C4-2B (cell line): ENCODE data around the gene FANK1.

Source experiments
- H3K27ac ChIP-seq: fragments of 450-650 bp; 2 replicates; pipeline ENCODE4 v1.5.1; 2017
- ZFX ChIP-seq: fragments of 450-650 bp; IDR thresholded peaks from 2 replicates; pipeline ENCODE4 v1.6.1; 2017
- TF ChIP-seq, protein P1 (sequence below): fragments of 450-650 bp; conservative IDR thresholded peaks from 2 replicates; pipeline ENCODE4 v1.5.1; 2017; ENCODE audit warnings: mild to moderate bottlenecking

FANK1 gene

DNA sequence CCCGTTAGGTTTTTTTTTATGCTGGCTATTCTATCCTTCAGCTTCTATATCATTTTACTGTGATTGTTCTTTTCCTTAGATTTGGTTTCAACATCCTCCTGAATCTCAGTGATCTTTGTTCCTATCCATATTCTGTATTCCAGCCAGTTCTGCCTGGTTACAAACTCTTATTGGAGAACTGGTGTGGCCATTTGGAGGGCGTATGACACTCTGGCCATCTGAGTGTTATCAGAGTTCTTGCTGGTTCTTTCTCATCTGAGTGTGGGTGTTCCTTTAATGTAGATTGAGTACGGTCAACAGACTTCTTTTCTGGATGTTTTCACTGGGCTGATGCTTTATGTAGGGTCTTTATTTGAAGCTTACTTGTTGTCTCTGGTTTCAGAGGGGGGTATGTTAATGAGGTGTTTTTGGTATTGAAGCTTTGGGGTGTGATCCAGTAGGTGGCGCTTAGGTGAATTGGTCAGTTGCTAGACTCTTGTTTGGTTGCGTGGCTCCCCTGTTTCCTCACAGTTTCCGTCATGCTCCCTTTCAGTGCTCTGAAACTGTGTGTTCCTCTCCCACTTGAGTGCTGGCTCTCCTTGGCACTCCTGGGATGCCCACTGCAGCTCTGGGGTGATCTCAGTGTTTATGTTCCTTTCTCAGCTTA is 80.7 kb downstream of the FANK1 start:
- no peak overlapping the region for H3K27ac ChIP-seq
- TF ChIP-seq, protein P1, sequence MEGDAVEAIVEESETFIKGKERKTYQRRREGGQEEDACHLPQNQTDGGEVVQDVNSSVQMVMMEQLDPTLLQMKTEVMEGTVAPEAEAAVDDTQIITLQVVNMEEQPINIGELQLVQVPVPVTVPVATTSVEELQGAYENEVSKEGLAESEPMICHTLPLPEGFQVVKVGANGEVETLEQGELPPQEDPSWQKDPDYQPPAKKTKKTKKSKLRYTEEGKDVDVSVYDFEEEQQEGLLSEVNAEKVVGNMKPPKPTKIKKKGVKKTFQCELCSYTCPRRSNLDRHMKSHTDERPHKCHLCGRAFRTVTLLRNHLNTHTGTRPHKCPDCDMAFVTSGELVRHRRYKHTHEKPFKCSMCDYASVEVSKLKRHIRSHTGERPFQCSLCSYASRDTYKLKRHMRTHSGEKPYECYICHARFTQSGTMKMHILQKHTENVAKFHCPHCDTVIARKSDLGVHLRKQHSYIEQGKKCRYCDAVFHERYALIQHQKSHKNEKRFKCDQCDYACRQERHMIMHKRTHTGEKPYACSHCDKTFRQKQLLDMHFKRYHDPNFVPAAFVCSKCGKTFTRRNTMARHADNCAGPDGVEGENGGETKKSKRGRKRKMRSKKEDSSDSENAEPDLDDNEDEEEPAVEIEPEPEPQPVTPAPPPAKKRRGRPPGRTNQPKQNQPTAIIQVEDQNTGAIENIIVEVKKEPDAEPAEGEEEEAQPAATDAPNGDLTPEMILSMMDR, result peak; percentile 45
- TF ChIP-seq ZFX, result no peak

DNA sequence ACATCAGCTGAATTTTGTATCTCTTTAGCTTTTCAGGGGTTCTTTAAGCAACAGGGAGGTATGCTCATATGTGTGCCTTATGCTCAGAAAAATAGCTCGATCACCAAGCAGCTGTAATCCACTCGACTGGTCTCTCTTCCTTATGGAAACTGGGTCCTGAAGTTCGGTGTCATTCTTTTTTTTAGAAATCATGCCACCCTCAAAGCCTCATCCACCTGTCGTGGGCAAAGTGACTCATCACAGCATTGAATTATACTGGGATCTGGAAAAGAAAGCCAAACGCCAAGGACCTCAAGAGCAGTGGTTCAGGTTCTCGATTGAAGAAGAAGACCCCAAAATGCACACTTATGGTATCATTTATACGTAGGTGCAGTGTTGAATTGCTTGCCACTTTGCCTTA is 83.6 kb downstream of the FANK1 start:
- TF ChIP-seq ZFX, result no peak
- TF ChIP-seq, protein P1, result no peak
- no peak overlapping the region for H3K27ac ChIP-seq

DNA sequence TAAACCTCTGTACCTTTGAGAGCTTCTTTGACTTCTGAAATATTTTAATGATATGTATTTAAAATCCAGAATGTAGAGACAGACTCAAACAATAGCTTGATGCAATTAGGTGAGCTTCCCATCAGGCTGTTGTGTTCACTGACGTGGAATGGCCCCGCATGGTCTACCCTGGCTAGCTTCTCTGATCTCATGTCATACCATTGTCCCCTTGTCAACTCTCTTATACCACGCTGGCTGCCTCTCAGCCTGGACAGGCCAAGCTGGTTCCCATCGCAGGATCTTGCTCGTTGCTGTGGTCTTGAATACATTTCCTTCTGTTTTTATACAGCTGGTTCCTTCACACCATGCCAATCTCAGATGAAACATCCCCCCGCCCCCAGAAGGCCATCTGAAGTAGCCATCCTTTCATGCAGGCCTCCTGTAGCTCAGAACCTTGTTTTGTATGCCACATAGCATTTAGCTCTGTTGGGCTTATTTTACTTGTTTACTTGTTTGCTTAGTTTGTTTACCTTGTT is 84.2 kb downstream of the FANK1 start:
- no peak overlapping the region for H3K27ac ChIP-seq
- TF ChIP-seq, protein P1, result no peak
- no peak for TF ChIP-seq ZFX

DNA sequence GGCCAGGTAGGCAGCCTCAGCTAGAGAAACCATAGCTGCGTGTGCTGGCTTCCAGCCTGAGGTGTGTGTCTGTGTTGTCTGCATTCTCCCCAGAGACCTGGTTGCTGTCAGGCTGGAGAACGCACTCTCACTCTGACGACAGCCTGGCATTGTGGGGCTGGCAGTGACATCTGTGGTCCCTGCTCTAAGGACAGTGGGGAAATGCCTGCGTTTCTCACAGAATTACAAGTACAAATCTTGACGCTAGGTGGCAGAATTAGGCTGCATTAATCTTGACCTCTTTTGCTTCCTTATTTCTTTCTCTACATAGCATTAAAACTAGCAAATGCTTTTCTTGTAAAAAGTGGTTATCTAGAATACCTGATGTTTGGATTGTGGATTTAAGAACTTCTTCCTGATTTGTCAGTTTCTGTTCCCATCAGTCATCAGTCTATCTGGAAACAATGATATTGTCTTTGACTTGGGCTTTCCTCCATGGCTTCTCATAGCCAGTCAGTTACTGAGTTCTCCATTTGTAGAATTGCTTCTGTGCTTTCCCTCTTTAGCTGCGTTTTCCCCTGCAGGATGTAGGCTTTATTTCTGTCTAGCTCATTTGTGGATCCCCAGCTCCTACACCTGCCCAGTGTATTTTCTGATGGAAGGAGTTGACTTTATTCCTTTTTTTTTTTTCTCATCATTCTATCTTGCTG is 86.0 kb downstream of the FANK1 start:
- H3K27ac ChIP-seq, result no peak overlapping the region
- no peak for TF ChIP-seq ZFX
- TF ChIP-seq, protein P1, result peak; percentile 82

DNA sequence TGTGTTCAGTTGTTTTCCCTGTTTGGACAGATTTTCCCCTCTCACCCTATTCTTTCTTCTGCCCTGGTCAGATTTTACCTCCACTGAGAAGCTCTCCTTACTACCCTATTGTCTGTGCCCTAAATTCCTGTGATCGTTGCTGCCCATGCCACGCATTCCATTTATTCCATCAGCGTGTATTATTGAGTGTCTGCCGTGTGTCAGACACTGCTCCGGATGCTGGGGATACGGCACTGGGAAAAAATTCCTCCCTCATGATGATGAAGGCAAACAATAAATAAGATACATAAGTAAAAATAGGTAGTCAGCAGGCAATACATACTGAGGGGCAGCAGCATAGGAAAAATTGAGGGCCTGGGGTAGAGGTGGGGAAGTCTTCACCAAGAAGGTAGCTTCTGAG is 86.8 kb downstream of the FANK1 start:
- TF ChIP-seq, protein P1, result no peak
- no peak for TF ChIP-seq ZFX
- no peak overlapping the region for H3K27ac ChIP-seq

DNA sequence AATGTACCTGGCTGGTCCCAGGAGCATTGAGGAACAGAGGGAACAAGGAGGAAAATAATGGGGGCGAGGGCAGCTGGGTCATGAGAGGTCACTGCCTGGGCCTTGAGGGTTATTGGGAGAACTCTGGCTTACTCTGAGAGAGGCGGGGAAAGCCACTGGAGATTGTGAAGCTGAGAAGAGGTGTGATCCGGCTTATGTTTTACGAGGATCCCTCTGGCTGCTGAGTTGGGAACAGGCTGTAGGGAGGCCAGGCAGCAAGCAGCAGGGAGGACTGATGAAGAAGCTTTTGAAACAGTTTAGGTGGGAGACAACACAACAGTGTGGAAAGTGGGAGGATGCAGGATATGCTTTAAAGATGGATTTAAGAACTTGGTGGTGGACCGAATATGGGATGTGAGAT is 87.3 kb downstream of the FANK1 start:
- TF ChIP-seq ZFX, result no peak
- TF ChIP-seq, protein P1, result no peak
- no peak overlapping the region for H3K27ac ChIP-seq

DNA sequence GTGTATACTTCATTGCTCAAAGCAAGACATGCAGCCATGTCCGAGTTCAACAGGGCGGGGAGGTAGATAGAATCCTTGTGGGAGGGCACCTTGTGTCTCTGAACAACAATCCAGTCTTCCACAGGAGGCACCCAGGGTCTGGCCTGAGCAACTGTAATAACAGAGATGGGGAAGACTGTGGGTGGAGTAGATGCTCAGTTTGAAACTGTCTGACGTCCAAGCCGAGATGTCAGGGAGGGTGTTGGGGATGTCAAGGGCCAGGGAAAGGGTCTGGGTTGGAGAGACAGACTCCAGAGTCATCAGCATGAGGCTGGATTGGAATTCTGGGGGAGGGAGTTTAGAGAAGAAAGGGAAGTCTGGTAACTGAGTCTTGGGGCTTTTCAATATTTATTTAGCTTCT is 88.0 kb downstream of the FANK1 start:
- H3K27ac ChIP-seq, result no peak overlapping the region
- no peak for TF ChIP-seq ZFX
- TF ChIP-seq, protein P1, result no peak
